ENCODE data around the gene BMP2.

BMP2 gene

GRCh38 chr20:6769903-6770785, 2.7 kb downstream of the BMP2 start:
- peak overlapping the region; percentile 79 for H3K4me3 ChIP-seq (ENCODE audit: low read length)
- H3K9me3 ChIP-seq (ENCODE audit: control insufficient read depth, low read depth, low read length) = no peaks in the 10 kb centered on the region
- no peak overlapping the region for H3K9ac ChIP-seq (ENCODE audit: low read length)
- H3K36me3 ChIP-seq (ENCODE audit: control insufficient read depth, low read depth, low read length) = peaks cover 5% of the 10 kb centered on the region
- H3K4me1 ChIP-seq (ENCODE audit: control insufficient read depth, low read depth, low read length) = peaks cover 13% of the 10 kb centered on the region
- peaks cover 57% of the 10 kb centered on the region for H3K27me3 ChIP-seq (ENCODE audit: control insufficient read depth, insufficient read depth, low read length)
- no peak overlapping the region for H3K27ac ChIP-seq (ENCODE audit: low read length)

GRCh38 chr20:6770786-6771100, 3.3 kb downstream of the BMP2 start:
- H3K27me3 ChIP-seq (ENCODE audit: control insufficient read depth, insufficient read depth, low read length) = peaks cover 57% of the 10 kb centered on the region
- no peak overlapping the region for H3K9ac ChIP-seq (ENCODE audit: low read length)
- peaks cover 5% of the 10 kb centered on the region for H3K36me3 ChIP-seq (ENCODE audit: control insufficient read depth, low read depth, low read length)
- H3K4me1 ChIP-seq (ENCODE audit: control insufficient read depth, low read depth, low read length) = peaks cover 8% of the 10 kb centered on the region
- H3K27ac ChIP-seq (ENCODE audit: low read length) = no peak overlapping the region
- H3K9me3 ChIP-seq (ENCODE audit: control insufficient read depth, low read depth, low read length) = no peaks in the 10 kb centered on the region
- peak overlapping the region; percentile 79 for H3K4me3 ChIP-seq (ENCODE audit: low read length)

GRCh38 chr20:6780433-6781190, 13.1 kb downstream of the BMP2 start:
- peaks cover 8% of the 10 kb centered on the region for H3K36me3 ChIP-seq (ENCODE audit: control insufficient read depth, low read depth, low read length)
- peaks cover 3% of the 10 kb centered on the region for H3K4me1 ChIP-seq (ENCODE audit: control insufficient read depth, low read depth, low read length)
- no peaks in the 10 kb centered on the region for H3K27me3 ChIP-seq (ENCODE audit: control insufficient read depth, insufficient read depth, low read length)
- no peak overlapping the region for H3K27ac ChIP-seq (ENCODE audit: low read length)
- H3K4me3 ChIP-seq (ENCODE audit: low read length) = no peak overlapping the region
- H3K9ac ChIP-seq (ENCODE audit: low read length) = no peak overlapping the region
- H3K9me3 ChIP-seq (ENCODE audit: control insufficient read depth, low read depth, low read length) = no peaks in the 10 kb centered on the region

GRCh38 chr20:6783752-6784151, 16.3 kb downstream of the BMP2 start:
- H3K9ac ChIP-seq (ENCODE audit: low read length) = no peak overlapping the region
- H3K27ac ChIP-seq (ENCODE audit: low read length) = no peak overlapping the region
- peaks cover 10% of the 10 kb centered on the region for H3K4me1 ChIP-seq (ENCODE audit: control insufficient read depth, low read depth, low read length)

GRCh38 chr20:6784210-6784631, 16.7 kb downstream of the BMP2 start:
- Histone ChIP-seq H3K27me3 (ENCODE audit: control insufficient read depth, insufficient read depth, low read length) (no peaks in the 10 kb centered on the region), H3K9ac (ENCODE audit: low read length) (no peak overlapping the region)

More at GRCh38 chr20:6783752-6784151, 16.3 kb downstream of the BMP2 start:
- peaks cover under 1% of the 10 kb centered on the region for H3K36me3 ChIP-seq (ENCODE audit: control insufficient read depth, low read depth, low read length)
- no peak overlapping the region for H3K4me3 ChIP-seq (ENCODE audit: low read length)
- no peaks in the 10 kb centered on the region for H3K27me3 ChIP-seq (ENCODE audit: control insufficient read depth, insufficient read depth, low read length)
- H3K9me3 ChIP-seq (ENCODE audit: control insufficient read depth, low read depth, low read length) = no peaks in the 10 kb centered on the region

GRCh38 chr20:6784767-6785166, 17.3 kb downstream of the BMP2 start:
- Histone ChIP-seq H3K4me3 (ENCODE audit: low read length) (no peak overlapping the region), H3K4me1 (ENCODE audit: control insufficient read depth, low read depth, low read length) (peaks cover 10% of the 10 kb centered on the region), H3K36me3 (ENCODE audit: control insufficient read depth, low read depth, low read length) (no peaks in the 10 kb centered on the region), H3K27me3 (ENCODE audit: control insufficient read depth, insufficient read depth, low read length) (no peaks in the 10 kb centered on the region), H3K9ac (ENCODE audit: low read length) (no peak overlapping the region), H3K9me3 (ENCODE audit: control insufficient read depth, low read depth, low read length) (no peaks in the 10 kb centered on the region), H3K27ac (ENCODE audit: low read length) (no peak overlapping the region)

More at GRCh38 chr20:6784210-6784631, 16.7 kb downstream of the BMP2 start:
- Histone ChIP-seq H3K36me3 (ENCODE audit: control insufficient read depth, low read depth, low read length) (no peaks in the 10 kb centered on the region), H3K4me3 (ENCODE audit: low read length) (no peak overlapping the region), H3K27ac (ENCODE audit: low read length) (no peak overlapping the region), H3K4me1 (ENCODE audit: control insufficient read depth, low read depth, low read length) (peaks cover 10% of the 10 kb centered on the region), H3K9me3 (ENCODE audit: control insufficient read depth, low read depth, low read length) (no peaks in the 10 kb centered on the region)

GRCh38 chr20:6786548-6786947, 19.1 kb downstream of the BMP2 start:
- no peak overlapping the region for H3K27ac ChIP-seq (ENCODE audit: low read length)
- H3K27me3 ChIP-seq (ENCODE audit: control insufficient read depth, insufficient read depth, low read length) = no peaks in the 10 kb centered on the region
- no peaks in the 10 kb centered on the region for H3K9me3 ChIP-seq (ENCODE audit: control insufficient read depth, low read depth, low read length)
- peaks cover 10% of the 10 kb centered on the region for H3K4me1 ChIP-seq (ENCODE audit: control insufficient read depth, low read depth, low read length)
- no peaks in the 10 kb centered on the region for H3K36me3 ChIP-seq (ENCODE audit: control insufficient read depth, low read depth, low read length)
- H3K9ac ChIP-seq (ENCODE audit: low read length) = no peak overlapping the region
- H3K4me3 ChIP-seq (ENCODE audit: low read length) = no peak overlapping the region

- H3K4me1 ChIP-seq (ENCODE audit: control insufficient read depth, low read depth, low read length) = peaks cover 4% of the 10 kb centered on the region
- H3K27ac ChIP-seq (ENCODE audit: low read length) = no peak overlapping the region
- H3K9me3 ChIP-seq (ENCODE audit: control insufficient read depth, low read depth, low read length) = no peaks in the 10 kb centered on the region
- no peak overlapping the region for H3K9ac ChIP-seq (ENCODE audit: low read length)
- no peaks in the 10 kb centered on the region for H3K36me3 ChIP-seq (ENCODE audit: control insufficient read depth, low read depth, low read length)
- H3K4me3 ChIP-seq (ENCODE audit: low read length) = no peak overlapping the region
- H3K27me3 ChIP-seq (ENCODE audit: control insufficient read depth, insufficient read depth, low read length) = no peaks in the 10 kb centered on the region
These were observed 25.3 kb downstream of the BMP2 start for GRCh38 chr20:6792789-6793188.

- Histone ChIP-seq H3K4me3 (ENCODE audit: low read length) (no peak overlapping the region), H3K4me1 (ENCODE audit: control insufficient read depth, low read depth, low read length) (no peaks in the 10 kb centered on the region), H3K9me3 (ENCODE audit: control insufficient read depth, low read depth, low read length) (peaks cover 7% of the 10 kb centered on the region), H3K9ac (ENCODE audit: low read length) (no peak overlapping the region), H3K36me3 (ENCODE audit: control insufficient read depth, low read depth, low read length) (no peaks in the 10 kb centered on the region), H3K27ac (ENCODE audit: low read length) (no peak overlapping the region), H3K27me3 (ENCODE audit: control insufficient read depth, insufficient read depth, low read length) (no peaks in the 10 kb centered on the region)
These were observed 34.7 kb downstream of the BMP2 start for GRCh38 chr20:6802227-6802626.

GRCh38 chr20:6806275-6806674, 38.8 kb downstream of the BMP2 start:
- peaks cover 7% of the 10 kb centered on the region for H3K9me3 ChIP-seq (ENCODE audit: control insufficient read depth, low read depth, low read length)
- no peak overlapping the region for H3K27ac ChIP-seq (ENCODE audit: low read length)
- H3K4me3 ChIP-seq (ENCODE audit: low read length) = no peak overlapping the region
- H3K36me3 ChIP-seq (ENCODE audit: control insufficient read depth, low read depth, low read length) = no peaks in the 10 kb centered on the region
- H3K9ac ChIP-seq (ENCODE audit: low read length) = no peak overlapping the region
- peaks cover 6% of the 10 kb centered on the region for H3K4me1 ChIP-seq (ENCODE audit: control insufficient read depth, low read depth, low read length)
- no peaks in the 10 kb centered on the region for H3K27me3 ChIP-seq (ENCODE audit: control insufficient read depth, insufficient read depth, low read length)

- H3K27me3 ChIP-seq (ENCODE audit: control insufficient read depth, insufficient read depth, low read length) = no peaks in the 10 kb centered on the region
- no peak overlapping the region for H3K27ac ChIP-seq (ENCODE audit: low read length)
- no peak overlapping the region for H3K9ac ChIP-seq (ENCODE audit: low read length)
- no peaks in the 10 kb centered on the region for H3K9me3 ChIP-seq (ENCODE audit: control insufficient read depth, low read depth, low read length)
- no peak overlapping the region for H3K4me3 ChIP-seq (ENCODE audit: low read length)
- H3K4me1 ChIP-seq (ENCODE audit: control insufficient read depth, low read depth, low read length) = peaks cover 42% of the 10 kb centered on the region
- H3K36me3 ChIP-seq (ENCODE audit: control insufficient read depth, low read depth, low read length) = no peaks in the 10 kb centered on the region
These were observed 44.0 kb downstream of the BMP2 start for GRCh38 chr20:6811262-6812035.
